Endometrial microvascular endothelial cells (primary cell): Measurements from ENCODE around the gene ACTR1B. TPM values are rescaled to one million over a fixed set of nuclear protein-coding genes. Genes with fewer than 3 reads are reported as not detected.
"Not testable (repeated sequence)": the region's sequence is repeated elsewhere in the genome, so short reads cannot be mapped to it uniquely, and the experiment has no call there.

Source experiments
- in situ Hi-C: cut with HindIII; loops from 2 replicates; pipeline ENCODE4 v1.10.0; 2017; ENCODE audit warnings: low sequenced_read_pairs, low pct_unique_long_range_greater_than_20kb; ENCODE audit errors: inconsistent ontology term
- total RNA-seq: library from RNA; depleted of rRNA; stranded (reverse); fragments of >200 nt; gene quantifications from one replicate; pipeline ENCODE4 v1.2.3, GENCODE V29; 2015; ENCODE audit errors: inconsistent ontology term

The ACTR1B gene
- total RNA-seq, 1 donor from 2014 or later, result 66.4 TPM

GRCh38 chr2:97644023-97644717 is 19.7 kb downstream of the ACTR1B start:
- in situ Hi-C loops, result no loop called here

DNA sequence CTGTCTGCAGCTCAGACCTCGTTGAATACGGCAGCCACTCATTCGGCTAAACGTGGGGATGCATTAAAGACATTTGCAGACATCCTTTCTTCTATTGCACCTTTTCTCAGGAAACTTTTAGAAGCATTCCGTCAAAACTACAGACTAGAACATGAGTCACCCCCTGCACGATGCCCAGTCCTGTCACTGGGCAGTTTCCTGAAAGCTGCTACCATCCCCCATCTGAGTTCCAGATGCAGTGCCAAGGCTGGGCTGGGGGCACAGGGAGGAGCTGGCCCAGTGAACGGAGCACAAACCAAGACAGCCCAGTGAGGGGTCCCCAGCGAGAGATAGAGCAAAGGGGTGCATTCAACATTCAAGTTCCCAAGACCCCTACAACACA is 37.8 kb downstream of the ACTR1B start:
- in situ Hi-C loops, result not testable (repeated sequence)

DNA sequence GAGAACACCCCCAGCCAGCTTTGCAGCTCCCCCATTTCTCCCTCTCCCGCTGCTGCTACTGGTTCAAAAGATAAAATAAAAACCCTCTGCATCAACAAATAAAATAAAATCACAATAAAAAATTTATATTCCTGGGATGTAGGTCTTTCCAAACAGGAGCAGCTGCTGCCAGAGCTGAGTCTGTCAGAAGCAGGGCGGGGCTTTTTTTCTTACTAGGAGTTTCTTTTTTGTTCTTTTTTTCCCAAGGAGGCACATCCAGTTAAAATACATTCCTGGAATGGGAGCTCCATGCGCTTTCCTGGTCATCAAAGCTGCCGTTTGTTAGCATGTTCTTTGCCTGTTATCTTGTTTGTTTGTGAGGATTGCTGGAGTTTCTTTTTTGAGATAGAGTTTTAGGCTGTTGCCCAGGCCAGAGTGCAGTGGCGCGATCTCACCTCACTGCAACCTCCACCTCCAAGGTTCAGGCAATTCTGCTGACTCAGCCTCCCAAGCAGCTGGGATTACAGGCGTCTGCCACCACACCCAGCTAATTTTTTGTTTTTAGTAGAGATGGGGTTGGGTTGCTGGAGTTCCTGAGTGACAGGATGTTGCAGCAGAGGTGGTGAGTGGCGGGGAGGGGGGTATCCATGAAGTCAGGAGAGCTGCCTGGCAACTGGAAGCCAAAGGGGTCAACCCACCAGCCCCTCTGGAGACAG is 38.3 kb downstream of the ACTR1B start:
- in situ Hi-C loops, result not testable (repeated sequence)

GRCh38 chr2:97622976-97623375 is 40.9 kb downstream of the ACTR1B start:
- in situ Hi-C loops, result not testable (repeated sequence)

DNA sequence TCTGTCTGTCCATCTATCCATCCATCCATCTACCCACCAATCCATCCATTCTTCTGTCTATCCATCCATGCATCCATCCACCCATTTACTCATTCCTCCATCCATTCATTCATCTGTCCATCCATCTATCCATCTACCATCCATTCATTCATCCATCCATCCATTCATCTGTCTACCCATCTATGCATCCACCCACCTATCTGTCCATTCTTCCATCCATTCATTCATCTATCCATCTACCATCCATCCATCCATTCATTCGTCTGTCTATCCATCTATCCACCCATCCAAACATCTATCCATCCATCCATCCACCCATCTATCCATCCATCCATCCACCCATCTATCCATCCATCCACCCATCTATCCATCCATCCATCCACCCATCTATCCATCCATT is 43.4 kb downstream of the ACTR1B start:
- in situ Hi-C loops, result not testable (repeated sequence)

GRCh38 chr2:97618939-97619827 is 44.7 kb downstream of the ACTR1B start:
- in situ Hi-C loops, result not testable (repeated sequence)

GRCh38 chr2:97617911-97618310 is 45.9 kb downstream of the ACTR1B start:
- in situ Hi-C loops, result no loop called here

DNA sequence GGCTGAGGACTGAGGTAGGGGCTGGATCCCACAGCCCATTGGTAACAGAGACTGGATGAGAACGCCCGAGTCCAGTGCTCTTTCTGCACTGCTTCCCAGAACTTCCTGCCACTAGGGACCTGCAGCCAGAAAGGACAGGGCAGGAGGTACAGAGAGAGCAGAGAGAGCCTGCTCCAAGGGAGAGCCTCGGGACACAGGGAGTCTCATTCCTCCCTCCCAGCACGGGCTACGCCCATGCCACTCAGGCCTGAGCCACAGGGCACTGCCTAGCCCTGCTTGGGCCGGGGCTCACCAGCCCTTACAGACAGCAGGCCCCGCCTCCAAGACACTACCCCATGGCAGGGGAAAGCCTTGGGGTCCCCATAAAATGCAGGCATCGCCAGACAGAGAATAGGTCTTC is 48.1 kb downstream of the ACTR1B start:
- in situ Hi-C loops, result not testable (repeated sequence)

GRCh38 chr2:97611895-97612294 is 51.9 kb downstream of the ACTR1B start:
- in situ Hi-C loops, result not testable (repeated sequence)

- in situ Hi-C loops, result not testable (repeated sequence)
Observed at GRCh38 chr2:97608745-97609144, 55.1 kb downstream of the ACTR1B start.

Other genes starting within 250 kb of the ACTR1B start
- gene ANKRD36B, start 74.2 kb downstream of the ACTR1B start, total RNA-seq, result 7.2 TPM
- gene COX5B, start 18.0 kb downstream of the ACTR1B start, total RNA-seq, result 213 TPM
- not detected for gene C2orf92, start 5.7 kb upstream of the ACTR1B start, total RNA-seq
- not detected for gene ZAP70, start 49.5 kb upstream of the ACTR1B start, total RNA-seq